Measurements from ENCODE around the gene LSAMP. TPM values are rescaled to one million over a fixed set of nuclear protein-coding genes. Genes with fewer than 3 reads are reported as not detected.

Gene LSAMP
- total RNA-seq, 1 experiment from 2014 or later, result 0.90 TPM

- no peaks in the 10 kb centered on the region for H3K79me1 ChIP-seq (ENCODE audit: insufficient read depth, low read depth, low read length, poor library complexity, severe bottlenecking)
- H3K4me1 ChIP-seq (ENCODE audit: insufficient read depth, low read length), result no peaks in the 10 kb centered on the region
- no CpG with 5 or more reads among the region's 1 CpG for WGBS (ENCODE audit: extremely low coverage, insufficient read length, low lambda C conversion rate)
- no peak overlapping the region for H2BK120ac ChIP-seq (ENCODE audit: low read depth, low read length, poor library complexity, severe bottlenecking)
- H4K8ac ChIP-seq (replicated peaks; ENCODE audit: insufficient read length, low read depth, low read length), result no peak overlapping the region
- H3K14ac ChIP-seq (ENCODE audit: insufficient read depth, low read length), result no peak overlapping the region
- no peak overlapping the region for H3K27ac ChIP-seq (ENCODE audit: insufficient read length, low read depth, low read length)
- no peaks in the 10 kb centered on the region for H3K9me3 ChIP-seq (ENCODE audit: control insufficient read depth, low read depth, low read length)
- Mint-ChIP-seq H3K27ac (no peak overlapping the region), H3K9me3 (0 out of 5 replicates have a peak, but pooled peaks cover 0 to 2% of the 10 kb centered on the region in 2 experiments), H3K4me1 (peaks cover 5 to 7% of the 10 kb centered on the region in 2 experiments; a peak in 2 of 4 replicates), H3K27me3 (ENCODE audit: low read depth) (no peaks in the 10 kb centered on the region), H3K4me3 (no peak overlapping the region), H3K36me3 (ENCODE audit: insufficient read depth in 1 of 3, low read depth in 3 of 3) (no peaks in the 10 kb centered on the region)
- no peak overlapping the region for H4K5ac ChIP-seq (ENCODE audit: insufficient read length, low read depth, low read length)
- H3K9ac ChIP-seq (ENCODE audit: extremely low read depth, insufficient read length, low read length), result no peak overlapping the region
- H2BK15ac ChIP-seq (ENCODE audit: low read depth, low read length), result no peak overlapping the region
- no peak overlapping the region for H3K23ac ChIP-seq (ENCODE audit: insufficient read length, low read depth, low read length)
- no peak overlapping the region for H3K4ac ChIP-seq (ENCODE audit: low read depth, low read length)
- H4K91ac ChIP-seq (ENCODE audit: insufficient read length, low read depth, low read length), result no peak overlapping the region
- peak overlapping the region; percentile 3 for H2AFZ ChIP-seq (ENCODE audit: low read length)
- no peak overlapping the region for H3K56ac ChIP-seq (ENCODE audit: insufficient read length, low read depth, low read length)
- no peak overlapping the region for H2BK12ac ChIP-seq (ENCODE audit: insufficient read length, low read depth, low read length)
- no peak overlapping the region for H2BK5ac ChIP-seq (ENCODE audit: insufficient read length, low read length)
- no peak overlapping the region for H3K4me2 ChIP-seq (ENCODE audit: insufficient read depth, insufficient read length, low read length)
- H3K79me2 ChIP-seq (ENCODE audit: insufficient read depth, low read length), result no peaks in the 10 kb centered on the region
- H3K18ac ChIP-seq (ENCODE audit: insufficient read length, low read depth, low read length), result no peak overlapping the region
- H3K23me2 ChIP-seq (ENCODE audit: insufficient read length, low read depth, low read length, poor library complexity, severe bottlenecking), result no peaks in the 10 kb centered on the region
- TF ChIP-seq CTCF (conservative IDR thresholded peaks at IDR 0.05), result peak; percentile 75
- peak; percentile 64 for DNase-seq
- no peak overlapping the region for H2AK5ac ChIP-seq (ENCODE audit: insufficient read length, low read length)
- no peaks in the 10 kb centered on the region for H3K27me3 ChIP-seq (ENCODE audit: insufficient read depth, low read length)
- no peak overlapping the region for H3T11ph ChIP-seq (ENCODE audit: low read length)
- H2BK20ac ChIP-seq (ENCODE audit: low read depth, low read length, poor library complexity, severe bottlenecking), result peak overlapping the region; percentile 3
- no peaks in the 10 kb centered on the region for H4K20me1 ChIP-seq (ENCODE audit: control insufficient read depth, insufficient read depth, insufficient read length)
These were observed 522.5 kb downstream of the LSAMP start for GRCh38 chr3:115922681-115923347.
